Measurements from ENCODE around the gene ALK.

Gene ALK

GRCh38 chr2:29430382-29431112, 490.8 kb downstream of the ALK start:
- TF ChIP-seq EZH2 (IDR thresholded peaks at IDR 0.05) (no peak), FOXP2 (optimal IDR thresholded peaks at IDR 0.05; ENCODE audit: control extremely low read depth, extremely low read length, insufficient read depth) (no peak), POLR2AphosphoS5 (IDR thresholded peaks at IDR 0.05; ENCODE audit: borderline replicate concordance, low read depth, low read length) (no peak)
- no peak overlapping the region for H3K4me3 ChIP-seq
- no peaks in the 10 kb centered on the region for H3K36me3 ChIP-seq (ENCODE audit: insufficient read depth, low read length)
- no peak overlapping the region for H3K27ac ChIP-seq
- no peak for DNase-seq (ENCODE audit: low read depth, low spot score)
- H3K9me3 ChIP-seq (ENCODE audit: low read depth, low read length): no peaks in the 10 kb centered on the region
- no peak overlapping the region for H3K9ac ChIP-seq (ENCODE audit: insufficient read length)

GRCh38 chr2:29426354-29426753, 495.0 kb downstream of the ALK start:
- no peaks in the 10 kb centered on the region for H3K36me3 ChIP-seq (ENCODE audit: insufficient read depth, low read length)
- H3K4me3 ChIP-seq: no peak overlapping the region
- no peak for DNase-seq (ENCODE audit: low read depth, low spot score)
- H3K27ac ChIP-seq: no peak overlapping the region
- no peak for TF ChIP-seq FOXP2 (optimal IDR thresholded peaks at IDR 0.05; ENCODE audit: control extremely low read depth, extremely low read length, insufficient read depth)
- no peak for TF ChIP-seq EZH2 (IDR thresholded peaks at IDR 0.05)
- TF ChIP-seq POLR2AphosphoS5 (IDR thresholded peaks at IDR 0.05; ENCODE audit: borderline replicate concordance, low read depth, low read length): no peak
- no peaks in the 10 kb centered on the region for H3K9me3 ChIP-seq (ENCODE audit: low read depth, low read length)
- no peak overlapping the region for H3K9ac ChIP-seq (ENCODE audit: insufficient read length)

GRCh38 chr2:29425866-29426265, 495.5 kb downstream of the ALK start:
- H3K36me3 ChIP-seq (ENCODE audit: insufficient read depth, low read length): no peaks in the 10 kb centered on the region
- TF ChIP-seq EZH2 (IDR thresholded peaks at IDR 0.05) (no peak), POLR2AphosphoS5 (IDR thresholded peaks at IDR 0.05; ENCODE audit: borderline replicate concordance, low read depth, low read length) (no peak), FOXP2 (optimal IDR thresholded peaks at IDR 0.05; ENCODE audit: control extremely low read depth, extremely low read length, insufficient read depth) (no peak)
- H3K4me3 ChIP-seq: no peak overlapping the region
- H3K9me3 ChIP-seq (ENCODE audit: low read depth, low read length): no peaks in the 10 kb centered on the region
- DNase-seq (ENCODE audit: low read depth, low spot score): no peak
- H3K27ac ChIP-seq: no peak overlapping the region
- H3K9ac ChIP-seq (ENCODE audit: insufficient read length): no peak overlapping the region

GRCh38 chr2:29423061-29423666, 498.2 kb downstream of the ALK start:
- H3K9ac ChIP-seq (ENCODE audit: insufficient read length): no peak overlapping the region
- no peaks in the 10 kb centered on the region for H3K36me3 ChIP-seq (ENCODE audit: insufficient read depth, low read length)
- no peak overlapping the region for H3K27ac ChIP-seq
- no peak overlapping the region for H3K4me3 ChIP-seq
- TF ChIP-seq EZH2 (IDR thresholded peaks at IDR 0.05): no peak
- no peak for TF ChIP-seq POLR2AphosphoS5 (IDR thresholded peaks at IDR 0.05; ENCODE audit: borderline replicate concordance, low read depth, low read length)
- TF ChIP-seq FOXP2 (optimal IDR thresholded peaks at IDR 0.05; ENCODE audit: control extremely low read depth, extremely low read length, insufficient read depth): no peak
- no peak for DNase-seq (ENCODE audit: low read depth, low spot score)
- no peaks in the 10 kb centered on the region for H3K9me3 ChIP-seq (ENCODE audit: low read depth, low read length)

GRCh38 chr2:29420999-29421782, 500.2 kb downstream of the ALK start:
- no peaks in the 10 kb centered on the region for H3K9me3 ChIP-seq (ENCODE audit: low read depth, low read length)
- H3K4me3 ChIP-seq: no peak overlapping the region
- H3K36me3 ChIP-seq (ENCODE audit: insufficient read depth, low read length): no peaks in the 10 kb centered on the region
- TF ChIP-seq FOXP2 (optimal IDR thresholded peaks at IDR 0.05; ENCODE audit: control extremely low read depth, extremely low read length, insufficient read depth) (no peak), EZH2 (IDR thresholded peaks at IDR 0.05) (no peak)
- H3K27ac ChIP-seq: no peak overlapping the region
- DNase-seq (ENCODE audit: low read depth, low spot score): no peak
- no peak overlapping the region for H3K9ac ChIP-seq (ENCODE audit: insufficient read length)

GRCh38 chr2:29420464-29420863, 500.9 kb downstream of the ALK start:
- H3K9ac ChIP-seq (ENCODE audit: insufficient read length): no peak overlapping the region
- no peaks in the 10 kb centered on the region for H3K36me3 ChIP-seq (ENCODE audit: insufficient read depth, low read length)
- TF ChIP-seq POLR2AphosphoS5 (IDR thresholded peaks at IDR 0.05; ENCODE audit: borderline replicate concordance, low read depth, low read length) (no peak), FOXP2 (optimal IDR thresholded peaks at IDR 0.05; ENCODE audit: control extremely low read depth, extremely low read length, insufficient read depth) (no peak), EZH2 (IDR thresholded peaks at IDR 0.05) (no peak)
- H3K27ac ChIP-seq: no peak overlapping the region
- no peaks in the 10 kb centered on the region for H3K9me3 ChIP-seq (ENCODE audit: low read depth, low read length)
- H3K4me3 ChIP-seq: no peak overlapping the region
- DNase-seq (ENCODE audit: low read depth, low spot score): no peak

GRCh38 chr2:29417630-29418029, 503.8 kb downstream of the ALK start:
- Histone ChIP-seq H3K27ac (no peak overlapping the region), H3K9ac (ENCODE audit: insufficient read length) (no peak overlapping the region), H3K9me3 (ENCODE audit: low read depth, low read length) (no peaks in the 10 kb centered on the region), H3K4me3 (no peak overlapping the region), H3K36me3 (ENCODE audit: insufficient read depth, low read length) (no peaks in the 10 kb centered on the region)
- DNase-seq (ENCODE audit: low read depth, low spot score): no peak
- TF ChIP-seq FOXP2 (optimal IDR thresholded peaks at IDR 0.05; ENCODE audit: control extremely low read depth, extremely low read length, insufficient read depth): no peak
- TF ChIP-seq POLR2AphosphoS5 (IDR thresholded peaks at IDR 0.05; ENCODE audit: borderline replicate concordance, low read depth, low read length): no peak
- TF ChIP-seq EZH2 (IDR thresholded peaks at IDR 0.05): no peak

GRCh38 chr2:29412197-29412925, 509.0 kb downstream of the ALK start:
- Histone ChIP-seq H3K27ac (no peak overlapping the region), H3K9ac (ENCODE audit: insufficient read length) (no peak overlapping the region), H3K36me3 (ENCODE audit: insufficient read depth, low read length) (no peaks in the 10 kb centered on the region), H3K4me3 (no peak overlapping the region), H3K9me3 (ENCODE audit: low read depth, low read length) (no peaks in the 10 kb centered on the region)
- no peak for TF ChIP-seq FOXP2 (optimal IDR thresholded peaks at IDR 0.05; ENCODE audit: control extremely low read depth, extremely low read length, insufficient read depth)
- TF ChIP-seq POLR2AphosphoS5 (IDR thresholded peaks at IDR 0.05; ENCODE audit: borderline replicate concordance, low read depth, low read length): no peak
- TF ChIP-seq EZH2 (IDR thresholded peaks at IDR 0.05): no peak
- DNase-seq (ENCODE audit: low read depth, low spot score): no peak
